ENCODE data around the gene DOCK3. TPM values are rescaled to one million over a fixed set of nuclear protein-coding genes. Genes with fewer than 3 reads are reported as not detected.
"Not testable (repeated sequence)": the region's sequence is repeated elsewhere in the genome, so short reads cannot be mapped to it uniquely, and the experiment has no call there.

DOCK3 gene
- polyA plus RNA-seq, 2 donors: 0.93 to 2.8 TPM

- H3K9me3 ChIP-seq (ENCODE audit: control insufficient read depth in 2 of 2, insufficient read depth in 1 of 2, low read depth in 1 of 2, low read length in 1 of 2): peaks cover 0 to 3% of the 10 kb centered on the region in 2 donors
- H3K4me1 ChIP-seq (ENCODE audit: control insufficient read depth in 2 of 2, insufficient read depth in 2 of 2, low read length in 1 of 2): no peaks in the 10 kb centered on the region
- H3K27ac ChIP-seq (ENCODE audit: low read depth in 2 of 2, low read length in 1 of 2): no peak overlapping the region
- no peaks in the 10 kb centered on the region for H3K27me3 ChIP-seq (ENCODE audit: control insufficient read depth in 1 of 2, insufficient read depth in 2 of 2, low read length in 2 of 2)
- H3K4me3 ChIP-seq (ENCODE audit: low read depth in 1 of 2, low read length in 2 of 2): no peak overlapping the region
- no peaks in the 10 kb centered on the region for H3K36me3 ChIP-seq (ENCODE audit: control insufficient read depth in 2 of 2, insufficient read depth in 2 of 2, low read length in 1 of 2)
- WGBS, 2 donors: 93 to 96% methylated on average over 2 of the region's 2 CpGs
Measured at GRCh38 chr3:51083490-51083889, 408.8 kb downstream of the DOCK3 start.

- H3K4me1 ChIP-seq (ENCODE audit: control insufficient read depth in 2 of 2, insufficient read depth in 2 of 2, low read length in 1 of 2); H3K4me3 ChIP-seq (ENCODE audit: low read depth in 1 of 2, low read length in 2 of 2); H3K9me3 ChIP-seq (ENCODE audit: control insufficient read depth in 2 of 2, insufficient read depth in 1 of 2, low read depth in 1 of 2, low read length in 1 of 2); H3K36me3 ChIP-seq (ENCODE audit: control insufficient read depth in 2 of 2, insufficient read depth in 2 of 2, low read length in 1 of 2); H3K27ac ChIP-seq (ENCODE audit: low read depth in 2 of 2, low read length in 1 of 2); H3K27me3 ChIP-seq (ENCODE audit: control insufficient read depth in 1 of 2, insufficient read depth in 2 of 2, low read length in 2 of 2): not testable (repeated sequence)
- WGBS, 2 donors: 40 to 44% methylated on average over 6 of the region's 6 CpGs
Measured at GRCh38 chr3:51092141-51092540, 417.4 kb downstream of the DOCK3 start.

GRCh38 chr3:51094838-51095237 is 420.1 kb downstream of the DOCK3 start:
- not testable (repeated sequence) for H3K4me1 ChIP-seq (ENCODE audit: control insufficient read depth in 2 of 2, insufficient read depth in 2 of 2, low read length in 1 of 2); H3K27ac ChIP-seq (ENCODE audit: low read depth in 2 of 2, low read length in 1 of 2); H3K9me3 ChIP-seq (ENCODE audit: control insufficient read depth in 2 of 2, insufficient read depth in 1 of 2, low read depth in 1 of 2, low read length in 1 of 2); H3K27me3 ChIP-seq (ENCODE audit: control insufficient read depth in 1 of 2, insufficient read depth in 2 of 2, low read length in 2 of 2); H3K36me3 ChIP-seq (ENCODE audit: control insufficient read depth in 2 of 2, insufficient read depth in 2 of 2, low read length in 1 of 2); H3K4me3 ChIP-seq (ENCODE audit: low read depth in 1 of 2, low read length in 2 of 2)
- WGBS, 2 donors: 41 to 42% methylated on average over 1 of the region's 1 CpG

GRCh38 chr3:51099794-51100535 is 425.2 kb downstream of the DOCK3 start:
- Histone ChIP-seq H3K4me1 (ENCODE audit: control insufficient read depth in 2 of 2, insufficient read depth in 2 of 2, low read length in 1 of 2) (no peaks in the 10 kb centered on the region), H3K27me3 (ENCODE audit: control insufficient read depth in 1 of 2, insufficient read depth in 2 of 2, low read length in 2 of 2) (no peaks in the 10 kb centered on the region), H3K27ac (ENCODE audit: low read depth in 2 of 2, low read length in 1 of 2) (no peak overlapping the region), H3K9me3 (ENCODE audit: control insufficient read depth in 2 of 2, insufficient read depth in 1 of 2, low read depth in 1 of 2, low read length in 1 of 2) (no peaks in the 10 kb centered on the region), H3K4me3 (ENCODE audit: low read depth in 1 of 2, low read length in 2 of 2) (no peak overlapping the region), H3K36me3 (ENCODE audit: control insufficient read depth in 2 of 2, insufficient read depth in 2 of 2, low read length in 1 of 2) (no peaks in the 10 kb centered on the region)
- WGBS, 2 donors: 49 to 51% methylated on average over 3 of the region's 3 CpGs

- no peak overlapping the region for H3K4me3 ChIP-seq (ENCODE audit: low read depth in 1 of 2, low read length in 2 of 2)
- H3K4me1 ChIP-seq (ENCODE audit: control insufficient read depth in 2 of 2, insufficient read depth in 2 of 2, low read length in 1 of 2): no peaks in the 10 kb centered on the region
- H3K27me3 ChIP-seq (ENCODE audit: control insufficient read depth in 1 of 2, insufficient read depth in 2 of 2, low read length in 2 of 2): no peaks in the 10 kb centered on the region
- WGBS, 2 donors: 31 to 41% methylated on average over 1 of the region's 1 CpG
- H3K27ac ChIP-seq (ENCODE audit: low read depth in 2 of 2, low read length in 1 of 2): no peak overlapping the region
- no peaks in the 10 kb centered on the region for H3K36me3 ChIP-seq (ENCODE audit: control insufficient read depth in 2 of 2, insufficient read depth in 2 of 2, low read length in 1 of 2)
- no peaks in the 10 kb centered on the region for H3K9me3 ChIP-seq (ENCODE audit: control insufficient read depth in 2 of 2, insufficient read depth in 1 of 2, low read depth in 1 of 2, low read length in 1 of 2)
Measured at GRCh38 chr3:51100536-51100851, 425.8 kb downstream of the DOCK3 start.

DNA sequence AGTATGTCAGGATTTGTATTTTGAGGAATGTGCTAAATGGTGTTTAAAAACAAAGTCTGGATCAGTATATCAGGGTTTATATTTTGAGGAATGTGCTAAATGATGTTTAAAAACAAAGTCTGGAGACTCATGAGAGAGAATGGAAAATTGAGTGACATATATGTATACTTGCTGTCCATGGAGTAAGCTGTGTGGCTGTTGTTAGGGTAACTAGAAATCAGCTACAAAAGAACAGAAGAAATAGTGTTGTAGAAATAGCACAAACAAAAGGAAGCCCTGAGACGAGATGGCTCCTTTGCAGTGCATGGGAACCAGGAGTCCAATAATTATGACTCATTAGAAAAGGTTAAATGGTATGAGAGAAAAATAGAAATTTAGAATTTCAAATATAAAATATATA is 427.7 kb downstream of the DOCK3 start:
- Histone ChIP-seq H3K4me1 (ENCODE audit: control insufficient read depth in 2 of 2, insufficient read depth in 2 of 2, low read length in 1 of 2) (no peaks in the 10 kb centered on the region), H3K27me3 (ENCODE audit: control insufficient read depth in 1 of 2, insufficient read depth in 2 of 2, low read length in 2 of 2) (no peaks in the 10 kb centered on the region), H3K27ac (ENCODE audit: low read depth in 2 of 2, low read length in 1 of 2) (no peak overlapping the region), H3K9me3 (ENCODE audit: control insufficient read depth in 2 of 2, insufficient read depth in 1 of 2, low read depth in 1 of 2, low read length in 1 of 2) (peaks cover 0 to 5% of the 10 kb centered on the region in 2 donors), H3K4me3 (ENCODE audit: low read depth in 1 of 2, low read length in 2 of 2) (no peak overlapping the region), H3K36me3 (ENCODE audit: control insufficient read depth in 2 of 2, insufficient read depth in 2 of 2, low read length in 1 of 2) (no peaks in the 10 kb centered on the region)
- WGBS, 2 donors: 44 to 58% methylated on average over 1 of the region's 1 CpG

GRCh38 chr3:51106242-51106876 is 431.6 kb downstream of the DOCK3 start:
- no peak overlapping the region for H3K27ac ChIP-seq (ENCODE audit: low read depth in 2 of 2, low read length in 1 of 2)
- 93 to 95% methylated on average over 9 of the region's 9 CpGs for WGBS, 2 donors

GRCh38 chr3:51110586-51110985 is 435.9 kb downstream of the DOCK3 start:
- Histone ChIP-seq H3K27me3 (ENCODE audit: control insufficient read depth in 1 of 2, insufficient read depth in 2 of 2, low read length in 2 of 2) (no peaks in the 10 kb centered on the region), H3K4me3 (ENCODE audit: low read depth in 1 of 2, low read length in 2 of 2) (no peak overlapping the region), H3K4me1 (ENCODE audit: control insufficient read depth in 2 of 2, insufficient read depth in 2 of 2, low read length in 1 of 2) (no peaks in the 10 kb centered on the region), H3K9me3 (ENCODE audit: control insufficient read depth in 2 of 2, insufficient read depth in 1 of 2, low read depth in 1 of 2, low read length in 1 of 2) (peaks cover 0 to 5% of the 10 kb centered on the region in 2 donors), H3K36me3 (ENCODE audit: control insufficient read depth in 2 of 2, insufficient read depth in 2 of 2, low read length in 1 of 2) (no peaks in the 10 kb centered on the region), H3K27ac (ENCODE audit: low read depth in 2 of 2, low read length in 1 of 2) (no peak overlapping the region)
- WGBS, 2 donors: 73 to 75% methylated on average over 3 of the region's 3 CpGs

More at GRCh38 chr3:51106242-51106876, 431.6 kb downstream of the DOCK3 start:
- Histone ChIP-seq H3K4me3 (ENCODE audit: low read depth in 1 of 2, low read length in 2 of 2) (no peak overlapping the region), H3K9me3 (ENCODE audit: control insufficient read depth in 2 of 2, insufficient read depth in 1 of 2, low read depth in 1 of 2, low read length in 1 of 2) (peaks cover 0 to 5% of the 10 kb centered on the region in 2 donors), H3K36me3 (ENCODE audit: control insufficient read depth in 2 of 2, insufficient read depth in 2 of 2, low read length in 1 of 2) (no peaks in the 10 kb centered on the region), H3K4me1 (ENCODE audit: control insufficient read depth in 2 of 2, insufficient read depth in 2 of 2, low read length in 1 of 2) (no peaks in the 10 kb centered on the region), H3K27me3 (ENCODE audit: control insufficient read depth in 1 of 2, insufficient read depth in 2 of 2, low read length in 2 of 2) (no peaks in the 10 kb centered on the region)

DNA sequence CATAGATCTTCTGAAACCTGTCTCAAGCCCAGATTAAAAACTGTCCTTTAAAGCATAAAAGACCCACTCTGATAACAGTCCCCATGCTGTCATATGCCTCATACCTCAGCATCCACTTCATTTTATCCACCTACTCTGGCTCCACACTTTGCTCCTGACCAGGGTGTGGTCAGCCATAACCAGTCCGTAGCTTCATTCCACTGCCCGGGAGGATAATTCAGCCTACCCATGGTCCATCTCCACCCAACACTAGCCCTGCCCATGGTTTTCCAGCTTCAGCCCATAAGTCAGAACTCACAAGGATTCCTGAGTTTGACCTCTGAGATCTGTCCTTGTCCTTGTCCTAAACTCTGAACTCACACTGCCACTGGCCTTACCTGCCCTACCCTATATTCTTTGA is 448.2 kb downstream of the DOCK3 start:
- Histone ChIP-seq H3K27me3 (ENCODE audit: control insufficient read depth in 1 of 2, insufficient read depth in 2 of 2, low read length in 2 of 2) (no peaks in the 10 kb centered on the region), H3K36me3 (ENCODE audit: control insufficient read depth in 2 of 2, insufficient read depth in 2 of 2, low read length in 1 of 2) (no peaks in the 10 kb centered on the region), H3K4me3 (ENCODE audit: low read depth in 1 of 2, low read length in 2 of 2) (no peak overlapping the region), H3K4me1 (ENCODE audit: control insufficient read depth in 2 of 2, insufficient read depth in 2 of 2, low read length in 1 of 2) (no peaks in the 10 kb centered on the region), H3K27ac (ENCODE audit: low read depth in 2 of 2, low read length in 1 of 2) (no peak overlapping the region), H3K9me3 (ENCODE audit: control insufficient read depth in 2 of 2, insufficient read depth in 1 of 2, low read depth in 1 of 2, low read length in 1 of 2) (no peaks in the 10 kb centered on the region)
- 88 to 94% methylated on average over 2 of the region's 2 CpGs for WGBS, 2 donors

DNA sequence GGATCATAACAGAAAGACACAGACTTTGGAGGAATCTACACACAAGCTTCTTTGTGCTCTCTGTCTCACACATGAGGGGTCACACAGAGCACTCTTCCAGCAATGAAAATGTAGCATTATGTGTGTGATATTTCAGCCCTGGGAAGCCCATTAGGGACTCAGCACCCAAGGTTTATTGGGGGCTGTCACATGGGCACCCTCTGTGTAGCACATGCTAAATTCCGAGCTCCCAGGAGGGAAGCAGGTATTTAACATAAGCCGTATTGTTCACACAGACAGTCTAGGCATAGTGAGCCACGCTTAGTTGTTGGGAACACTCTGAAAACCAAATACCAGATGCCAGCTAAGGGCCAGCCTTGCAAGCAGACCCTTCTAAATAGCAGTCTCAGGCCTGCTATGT is 448.8 kb downstream of the DOCK3 start:
- H3K9me3 ChIP-seq (ENCODE audit: control insufficient read depth in 2 of 2, insufficient read depth in 1 of 2, low read depth in 1 of 2, low read length in 1 of 2): no peaks in the 10 kb centered on the region
- H3K27me3 ChIP-seq (ENCODE audit: control insufficient read depth in 1 of 2, insufficient read depth in 2 of 2, low read length in 2 of 2): no peaks in the 10 kb centered on the region
- H3K36me3 ChIP-seq (ENCODE audit: control insufficient read depth in 2 of 2, insufficient read depth in 2 of 2, low read length in 1 of 2): no peaks in the 10 kb centered on the region
- no peaks in the 10 kb centered on the region for H3K4me1 ChIP-seq (ENCODE audit: control insufficient read depth in 2 of 2, insufficient read depth in 2 of 2, low read length in 1 of 2)
- H3K27ac ChIP-seq (ENCODE audit: low read depth in 2 of 2, low read length in 1 of 2): no peak overlapping the region
- WGBS, 2 donors: 88 to 91% methylated on average over 3 of the region's 3 CpGs
- no peak overlapping the region for H3K4me3 ChIP-seq (ENCODE audit: low read depth in 1 of 2, low read length in 2 of 2)

Measured in esophagus (tissue), 2 donors.